ENCODE data around the gene RXRA. TPM values are rescaled to one million over a fixed set of nuclear protein-coding genes. Genes with fewer than 3 reads are reported as not detected.

Gene RXRA
- total and polyA plus RNA-seq, 7 experiments from 2014 or later, result 0.31 to 59.5 (median 8.4) TPM

- no peak overlapping the region for H3K27ac Mint-ChIP-seq
- Histone ChIP-seq H3K27me3 (ENCODE audit: control insufficient read depth in 2 of 2, insufficient read depth in 2 of 2, low read length in 2 of 2) (no peaks in the 10 kb centered on the region), H3K9me3 (ENCODE audit: control insufficient read depth in 2 of 3, low read length in 3 of 3) (no peaks in the 10 kb centered on the region), H3K27ac (ENCODE audit: low read depth, low read length) (no peak overlapping the region), H3K36me3 (ENCODE audit: control insufficient read depth in 2 of 3, insufficient read depth in 3 of 3, low read length in 3 of 3) (no peaks in the 10 kb centered on the region), H3K4me3 (ENCODE audit: low read length) (no peak overlapping the region), H3K4me1 (ENCODE audit: control insufficient read depth in 2 of 2, insufficient read depth in 2 of 2, low read length in 2 of 2) (peaks cover 3 to 8% of the 10 kb centered on the region in 2 donors)
- no peaks in the 10 kb centered on the region for H3K9me3 Mint-ChIP-seq
- intact Hi-C loops (cut with micrococcal nuclease), result no loop called here
- peak; percentile 39 for ATAC-seq
- peaks cover 0 to 32% (median 22%) of the 10 kb centered on the region in 7 donors for H3K4me1 Mint-ChIP-seq
- no peaks in the 10 kb centered on the region for H3K27me3 Mint-ChIP-seq
- H3K36me3 Mint-ChIP-seq, result no peaks in the 10 kb centered on the region
- no peak overlapping the region for H3K4me3 Mint-ChIP-seq
- ChIA-PET CTCF (interaction anchor here (1.0 kb wide), 1 partner anchor 54 kb away, joined by 6 read pairs; no protein-coding TSS in a partner anchor), POLR2A (no interaction called here)
- DNase-seq, result no peak
Measured at GRCh38 chr9:134346151-134346550, 19.9 kb downstream of the RXRA start.

- ChIA-PET POLR2A (no interaction called here), CTCF (interaction anchor here (1.0 kb wide), 1 partner anchor 53 kb away, joined by 6 read pairs; no protein-coding TSS in a partner anchor)
- no peak overlapping the region for H3K4me3 ChIP-seq (ENCODE audit: low read length)
- no peaks in the 10 kb centered on the region for H3K36me3 ChIP-seq (ENCODE audit: control insufficient read depth in 2 of 3, insufficient read depth in 3 of 3, low read length in 3 of 3)
- no peaks in the 10 kb centered on the region for H3K9me3 ChIP-seq (ENCODE audit: control insufficient read depth in 2 of 3, low read length in 3 of 3)
- Mint-ChIP-seq H3K4me3 (no peak overlapping the region), H3K9me3 (no peaks in the 10 kb centered on the region), H3K36me3 (no peaks in the 10 kb centered on the region), H3K27ac (no peak overlapping the region), H3K27me3 (no peaks in the 10 kb centered on the region), H3K4me1 (peaks cover 0 to 32% (median 22%) of the 10 kb centered on the region in 7 donors)
- DNase-seq (no peak), ATAC-seq (no peak)
- intact Hi-C loops (cut with micrococcal nuclease), result no loop called here
- H3K27me3 ChIP-seq (ENCODE audit: control insufficient read depth in 2 of 2, insufficient read depth in 2 of 2, low read length in 2 of 2), result no peaks in the 10 kb centered on the region
- H3K4me1 ChIP-seq (ENCODE audit: control insufficient read depth in 2 of 2, insufficient read depth in 2 of 2, low read length in 2 of 2), result peaks cover 3 to 8% of the 10 kb centered on the region in 2 donors
- no peak overlapping the region for H3K27ac ChIP-seq (ENCODE audit: low read depth, low read length)
Measured at GRCh38 chr9:134346840-134347583, 20.8 kb downstream of the RXRA start.

- no peaks in the 10 kb centered on the region for H3K27me3 Mint-ChIP-seq
- no peak overlapping the region for H3K27ac Mint-ChIP-seq
- Histone ChIP-seq H3K9me3 (ENCODE audit: control insufficient read depth in 2 of 3, low read length in 3 of 3) (no peaks in the 10 kb centered on the region), H3K4me1 (ENCODE audit: control insufficient read depth in 2 of 2, insufficient read depth in 2 of 2, low read length in 2 of 2) (peaks cover 3 to 8% of the 10 kb centered on the region in 2 donors), H3K36me3 (ENCODE audit: control insufficient read depth in 2 of 3, insufficient read depth in 3 of 3, low read length in 3 of 3) (no peaks in the 10 kb centered on the region), H3K4me3 (ENCODE audit: low read length) (no peak overlapping the region), H3K27ac (ENCODE audit: low read depth, low read length) (no peak overlapping the region), H3K27me3 (ENCODE audit: control insufficient read depth in 2 of 2, insufficient read depth in 2 of 2, low read length in 2 of 2) (no peaks in the 10 kb centered on the region)
- no peaks in the 10 kb centered on the region for H3K9me3 Mint-ChIP-seq
- DNase-seq (no peak), ATAC-seq (no peak)
- ChIA-PET POLR2A (no interaction called here), CTCF (no interaction called here)
- intact Hi-C loops (cut with micrococcal nuclease), result no loop called here
- H3K4me1 Mint-ChIP-seq, result peaks cover 0 to 23% (median 17%) of the 10 kb centered on the region in 7 donors
- H3K36me3 Mint-ChIP-seq, result no peaks in the 10 kb centered on the region
- H3K4me3 Mint-ChIP-seq, result no peak overlapping the region
Measured at GRCh38 chr9:134347996-134348395, 21.7 kb downstream of the RXRA start.

- DNase-seq, result no peak
- ChIA-PET POLR2A (no interaction called here), CTCF (no interaction called here)
- Histone ChIP-seq H3K9me3 (ENCODE audit: control insufficient read depth in 2 of 3, low read length in 3 of 3) (no peaks in the 10 kb centered on the region), H3K36me3 (ENCODE audit: control insufficient read depth in 2 of 3, insufficient read depth in 3 of 3, low read length in 3 of 3) (no peaks in the 10 kb centered on the region), H3K4me3 (ENCODE audit: low read length) (no peak overlapping the region), H3K4me1 (ENCODE audit: control insufficient read depth in 2 of 2, insufficient read depth in 2 of 2, low read length in 2 of 2) (peaks cover 3 to 8% of the 10 kb centered on the region in 2 donors), H3K27ac (ENCODE audit: low read depth, low read length) (no peak overlapping the region), H3K27me3 (ENCODE audit: control insufficient read depth in 2 of 2, insufficient read depth in 2 of 2, low read length in 2 of 2) (no peaks in the 10 kb centered on the region)
- Mint-ChIP-seq H3K36me3 (no peaks in the 10 kb centered on the region), H3K4me3 (no peak overlapping the region), H3K9me3 (no peaks in the 10 kb centered on the region), H3K27me3 (no peaks in the 10 kb centered on the region), H3K27ac (no peak overlapping the region), H3K4me1 (peaks cover 0 to 18% (median 12%) of the 10 kb centered on the region in 7 donors)
- ATAC-seq, result no peak
- intact Hi-C loops (cut with micrococcal nuclease), result no loop called here
Measured at GRCh38 chr9:134348404-134349155, 22.3 kb downstream of the RXRA start.

DNA sequence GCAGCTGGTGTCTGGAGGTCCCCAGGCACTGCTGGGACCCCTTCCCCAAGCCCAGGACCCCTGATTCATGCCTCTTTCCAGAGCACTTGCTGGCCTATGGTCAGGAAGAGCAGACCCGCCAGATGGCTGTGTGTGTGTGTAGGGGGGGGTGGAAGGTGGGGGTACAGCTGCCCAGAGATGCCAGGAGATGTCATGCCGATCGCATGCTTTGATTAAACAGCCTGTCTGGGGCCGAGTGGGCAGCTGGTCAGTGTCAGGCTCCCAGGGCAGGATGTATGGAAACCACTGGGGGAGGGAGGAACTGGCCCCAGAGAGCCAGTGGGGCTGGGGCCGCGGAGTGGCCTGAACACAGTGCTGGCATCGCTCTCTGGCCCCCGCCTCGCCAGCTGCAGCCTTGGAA lies 23.7 kb downstream of the RXRA start:
- ATAC-seq, result no peak
- ChIA-PET CTCF (interaction anchor here (0.5 kb wide), 1 partner anchor 1262 kb away, joined by 3 read pairs; no protein-coding TSS in a partner anchor), POLR2A (no interaction called here)
- H3K4me3 Mint-ChIP-seq, result no peak overlapping the region
- no peak for DNase-seq
- Histone ChIP-seq H3K27me3 (ENCODE audit: control insufficient read depth in 2 of 2, insufficient read depth in 2 of 2, low read length in 2 of 2) (no peaks in the 10 kb centered on the region), H3K4me3 (ENCODE audit: low read length) (no peak overlapping the region), H3K9me3 (ENCODE audit: control insufficient read depth in 2 of 3, low read length in 3 of 3) (no peaks in the 10 kb centered on the region), H3K27ac (ENCODE audit: low read depth, low read length) (no peak overlapping the region), H3K4me1 (ENCODE audit: control insufficient read depth in 2 of 2, insufficient read depth in 2 of 2, low read length in 2 of 2) (no peaks in the 10 kb centered on the region), H3K36me3 (ENCODE audit: control insufficient read depth in 2 of 3, insufficient read depth in 3 of 3, low read length in 3 of 3) (no peaks in the 10 kb centered on the region)
- H3K4me1 Mint-ChIP-seq, result peaks cover 0 to 18% (median 0%) of the 10 kb centered on the region in 7 donors
- no peaks in the 10 kb centered on the region for H3K36me3 Mint-ChIP-seq
- intact Hi-C loops (cut with micrococcal nuclease), result no loop called here
- H3K9me3 Mint-ChIP-seq, result no peaks in the 10 kb centered on the region
- H3K27me3 Mint-ChIP-seq, result no peaks in the 10 kb centered on the region
- no peak overlapping the region for H3K27ac Mint-ChIP-seq

- DNase-seq (no peak), ATAC-seq (no peak)
- Histone ChIP-seq H3K4me3 (ENCODE audit: low read length) (no peak overlapping the region), H3K36me3 (ENCODE audit: control insufficient read depth in 2 of 3, insufficient read depth in 3 of 3, low read length in 3 of 3) (no peaks in the 10 kb centered on the region), H3K9me3 (ENCODE audit: control insufficient read depth in 2 of 3, low read length in 3 of 3) (no peaks in the 10 kb centered on the region), H3K4me1 (ENCODE audit: control insufficient read depth in 2 of 2, insufficient read depth in 2 of 2, low read length in 2 of 2) (no peaks in the 10 kb centered on the region), H3K27me3 (ENCODE audit: control insufficient read depth in 2 of 2, insufficient read depth in 2 of 2, low read length in 2 of 2) (no peaks in the 10 kb centered on the region), H3K27ac (ENCODE audit: low read depth, low read length) (no peak overlapping the region)
- no peak overlapping the region for H3K4me3 Mint-ChIP-seq
- CTCF ChIA-PET, result no interaction called here
- H3K27ac Mint-ChIP-seq, result no peak overlapping the region
- peaks cover 0 to 20% (median 0%) of the 10 kb centered on the region in 7 donors for H3K4me1 Mint-ChIP-seq
- H3K27me3 Mint-ChIP-seq, result no peaks in the 10 kb centered on the region
- POLR2A ChIA-PET, result no interaction called here
- H3K9me3 Mint-ChIP-seq, result no peaks in the 10 kb centered on the region
- intact Hi-C loops (cut with micrococcal nuclease), result no loop called here
- no peaks in the 10 kb centered on the region for H3K36me3 Mint-ChIP-seq
Measured at GRCh38 chr9:134350416-134350994, 24.2 kb downstream of the RXRA start.
